Spleen (tissue), 11 donors: ENCODE measurements around the gene PHYH. TPM values are rescaled to one million over a fixed set of nuclear protein-coding genes. Genes with fewer than 3 reads are reported as not detected.

Source experiments
- DNase-seq: peaks from one replicate; pipeline ENCODE4 v3.0.0-alpha.2; 2020
- H3K27ac ChIP-seq, 8 donors: fragments of 200-600 bp; sonication (generic) in 7 of 8; 1 replicate in 4 of 8; 2 replicates in 4 of 8; pipeline versions ENCODE4 v1.5.0 to v1.8.0; 2016 to 2021; ENCODE audit warnings: inconsistent platforms in 4 of 8, mild to moderate bottlenecking in 4 of 8, moderate library complexity in 1 of 8
- H3K27me3 ChIP-seq, 7 donors: fragments of 200-600 bp; sonication (generic) in 6 of 7; replicated peaks in 1 of 7; 1 replicate in 4 of 7; 2 replicates in 3 of 7; pipeline versions ENCODE4 v1.5.0 to v1.8.0; 2016 to 2021; ENCODE audit warnings: inconsistent platforms in 3 of 7, mild to moderate bottlenecking in 1 of 7
- H3K36me3 ChIP-seq, 6 donors: fragments of 200-600 bp; sonication (generic) in 5 of 6; 1 replicate in 4 of 6; 2 replicates in 2 of 6; pipeline versions ENCODE4 v1.5.0 to v1.8.0; 2016 to 2021; ENCODE audit warnings: inconsistent platforms in 2 of 6
- H3K4me1 ChIP-seq, 6 donors: fragments of 200-600 bp; sonication (generic) in 5 of 6; 1 replicate in 3 of 6; 2 replicates in 3 of 6; pipeline versions ENCODE4 v1.5.0 to v1.8.0; 2016 to 2021; ENCODE audit warnings: inconsistent platforms in 3 of 6
- H3K4me3 ChIP-seq, 8 donors: fragments of 200-600 bp; sonication (generic) in 7 of 8; 1 replicate in 4 of 8; 2 replicates in 4 of 8; pipeline versions ENCODE4 v1.5.0 to v1.8.0; 2016 to 2021; ENCODE audit warnings: inconsistent platforms in 4 of 8, mild to moderate bottlenecking in 4 of 8, moderate library complexity in 2 of 8
- H3K9me3 ChIP-seq, 8 donors: fragments of 200-600 bp; sonication (generic) in 7 of 8; 1 replicate in 4 of 8; 2 replicates in 4 of 8; pipeline versions ENCODE4 v1.5.0 to v1.8.0; 2016 to 2021; ENCODE audit warnings: inconsistent platforms in 4 of 8
- CTCF ChIP-seq, 11 experiments: fragments of 200-600 bp in 7 of 11; fragments of 450-650 bp in 4 of 11; sonication (generic) in 4 of 11; IDR thresholded peaks in 8 of 11; conservative IDR thresholded peaks in 3 of 11; 1 replicate in 7 of 11; 2 replicates in 4 of 11; pipeline versions ENCODE4 v1.4.0 to v1.8.0; 2016 to 2021; ENCODE audit warnings: antibody characterized with exemption in 11 of 11, inconsistent platforms in 4 of 11, mild to moderate bottlenecking in 1 of 11
- POLR2A ChIP-seq, 3 donors: fragments of 450-650 bp; IDR thresholded peaks; one replicate each; pipeline ENCODE4 v1.5.1; 2017; ENCODE audit warnings: antibody characterized with exemption in 3 of 3, mild to moderate bottlenecking in 1 of 3
- POLR2AphosphoS5 ChIP-seq, 3 donors: sonication (generic); formaldehyde crosslinking; IDR thresholded peaks; one replicate each; pipeline ENCODE4 v1.5.1; 2017; ENCODE audit warnings: antibody characterized with exemption in 3 of 3
- WGBS, 5 donors: extraction: QIAGEN DNeasy Blood & Tissue Kit in 3 of 5; methylation state at CpG; one replicate each; pipeline versions ENCODE4 v1.1.5 to v1.1.7; 2013 to 2018; 5-methylcytosine and 5-hydroxymethylcytosine counted together
- intact Hi-C: fragments of 100-400 bp; cut with DNase I; formaldehyde crosslinking; loops from one replicate; pipeline ENCODE4 v1.15.0; 2023; ENCODE audit warnings: low total_unique reads
- polyA plus RNA-seq, 3 donors: library from polyadenylated mRNA; stranded (reverse); fragments of 200-250 nt; gene quantifications; one replicate each; pipeline ENCODE4 v1.2.1, GENCODE V29; 2013
- total RNA-seq, 7 donors: library from RNA; depleted of rRNA in 3 of 7; stranded (reverse); fragments of >200 nt in 3 of 7; fragmentation: NEBNext Ultra II Directional in 4 of 7; extraction: Animal tissue kit (Norgen Biotek cat#: 25700) in 4 of 7; gene quantifications; one replicate each; pipeline versions ENCODE4 v1.1.0 to v1.2.1, GENCODE V29; 2016 to 2021
- donor health status: healthy with polysubstance abuse.
- donor health status: DM: no; HTN: no; CAD: no; lungs with moderate emphysema.
- donor health status: DM: no; HTN: no; CAD: no.
- donor health status: Bipolar disorder and iron deficiency.
- donor health status: healthy.
- donor health status: DM: no; HTN: no; CAD: no.
- donor health status: DM: yes; HTN: yes; CAD: no.

PHYH gene
- total and polyA plus RNA-seq, 10 donors = 9.8 to 30.5 (median 13.6) TPM

- peaks cover 0 to 3% (median 0%) of the 10 kb centered on the region in 6 donors for H3K4me1 ChIP-seq
- no peak for DNase-seq
- no peaks in the 10 kb centered on the region for H3K27me3 ChIP-seq
- no peak for TF ChIP-seq POLR2A (IDR thresholded peaks at IDR 0.05)
- TF ChIP-seq CTCF (IDR thresholded peaks at IDR 0.05 in 8 of 11, conservative IDR thresholded peaks at IDR 0.05 in 3 of 11) = no peak
- TF ChIP-seq POLR2AphosphoS5 (IDR thresholded peaks at IDR 0.05) = no peak
- no peaks in the 10 kb centered on the region for H3K9me3 ChIP-seq
- no peak overlapping the region for H3K27ac ChIP-seq
- intact Hi-C loops = no loop called here
- peaks cover 0 to 31% (median 15%) of the 10 kb centered on the region in 6 donors for H3K36me3 ChIP-seq
- no peak overlapping the region for H3K4me3 ChIP-seq
Observed at GRCh38 chr10:13315361-13315760, 15.5 kb upstream of the PHYH start.

DNA sequence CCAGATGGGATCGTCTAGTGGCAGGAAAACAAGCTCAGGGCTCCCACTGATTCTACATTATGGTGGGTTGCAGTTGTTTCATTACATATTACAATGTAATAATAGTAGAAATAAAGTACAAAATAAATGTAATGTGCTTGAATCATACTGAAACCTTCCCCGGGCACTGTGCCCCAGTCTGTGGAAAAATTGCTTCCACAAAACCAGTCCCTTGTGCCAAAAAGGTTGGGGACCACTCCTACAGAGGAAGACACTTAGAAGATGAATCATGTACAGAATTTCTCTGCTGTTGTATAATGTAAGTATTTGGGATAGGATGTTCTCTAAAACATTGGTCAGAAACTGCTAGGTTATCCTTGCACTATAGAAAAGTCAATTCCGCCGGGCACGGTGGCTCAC is 11.3 kb upstream of the PHYH start:
- no peak for TF ChIP-seq POLR2A (IDR thresholded peaks at IDR 0.05)
- intact Hi-C loops = no loop called here

DNA sequence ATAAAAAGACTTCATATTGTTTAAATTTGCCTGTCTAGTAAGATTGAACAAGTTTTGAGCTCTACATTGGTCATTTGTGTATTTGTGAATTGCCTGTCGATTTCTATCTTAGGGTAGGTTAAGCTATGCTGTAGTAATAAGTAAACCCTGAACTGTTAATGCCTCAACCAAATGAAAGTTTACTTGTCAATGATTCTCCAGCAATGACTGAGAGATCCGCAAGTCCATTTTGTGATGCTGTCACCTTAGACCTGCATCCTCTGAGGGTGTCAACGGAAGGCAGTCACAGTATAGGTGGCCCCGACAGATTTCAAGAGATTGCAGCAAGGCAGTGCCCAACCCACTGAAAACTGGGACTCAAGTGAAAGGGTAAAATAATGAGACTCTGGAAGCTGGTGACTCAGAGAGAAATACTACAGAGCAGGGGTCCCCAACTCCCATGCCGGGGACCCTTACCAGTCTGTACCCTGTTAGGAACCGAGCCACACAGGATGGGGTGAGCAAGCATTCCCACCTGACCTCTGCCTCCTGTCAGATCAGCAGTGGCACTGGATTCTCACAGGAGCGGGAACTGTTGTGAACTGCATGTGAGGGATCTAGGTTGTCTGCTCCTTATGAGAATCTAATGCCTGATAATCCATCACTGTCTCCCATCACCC is 10.8 kb upstream of the PHYH start:
- DNase-seq = no peak
- Histone ChIP-seq H3K4me1 (no peaks in the 10 kb centered on the region), H3K36me3 (peaks cover 0 to 4% (median 0%) of the 10 kb centered on the region in 6 donors), H3K27me3 (no peaks in the 10 kb centered on the region), H3K4me3 (no peak overlapping the region), H3K9me3 (no peaks in the 10 kb centered on the region), H3K27ac (no peak overlapping the region)
- TF ChIP-seq POLR2A (IDR thresholded peaks at IDR 0.05) = no peak
- TF ChIP-seq CTCF (IDR thresholded peaks at IDR 0.05 in 8 of 11, conservative IDR thresholded peaks at IDR 0.05 in 3 of 11) = no peak
- TF ChIP-seq POLR2AphosphoS5 (IDR thresholded peaks at IDR 0.05) = no peak
- intact Hi-C loops = no loop called here
- 91 to 99% (median 95%) methylated on average over 7 of the region's 7 CpGs for WGBS, 5 donors

More for the DNA sequence above, 11.3 kb upstream of the PHYH start:
- no peak for DNase-seq
- Histone ChIP-seq H3K36me3 (peaks cover 0 to 4% (median 0%) of the 10 kb centered on the region in 6 donors), H3K27ac (no peak overlapping the region), H3K27me3 (no peaks in the 10 kb centered on the region), H3K4me3 (no peak overlapping the region), H3K4me1 (no peaks in the 10 kb centered on the region), H3K9me3 (no peaks in the 10 kb centered on the region)
- WGBS, 5 donors = 84 to 93% (median 89%) methylated on average over 5 of the region's 5 CpGs

DNA sequence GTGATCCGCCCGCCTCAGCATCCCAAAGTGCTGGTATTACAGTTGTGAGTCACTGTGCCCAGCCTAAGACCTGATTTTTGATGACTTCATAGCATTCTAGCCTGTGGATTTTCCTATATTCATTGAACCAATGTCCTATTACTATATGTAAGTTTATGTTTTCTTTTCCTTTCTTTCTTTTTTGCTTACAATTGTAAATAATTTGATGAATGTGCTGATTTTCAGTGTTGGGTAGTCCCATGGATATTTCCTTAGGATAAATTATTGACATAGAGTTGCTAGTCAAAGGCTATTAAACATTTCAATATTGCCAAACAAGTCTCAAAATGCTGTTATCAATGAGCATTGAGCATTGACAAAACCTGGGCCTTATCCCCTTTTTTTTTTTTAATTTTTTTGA is 9.9 kb upstream of the PHYH start:
- intact Hi-C loops = no loop called here
- H3K27ac ChIP-seq = no peak overlapping the region
- no peak overlapping the region for H3K4me3 ChIP-seq
- no peaks in the 10 kb centered on the region for H3K27me3 ChIP-seq
- no peak for DNase-seq
- H3K4me1 ChIP-seq = no peaks in the 10 kb centered on the region
- 82 to 98% (median 94%) methylated on average over 2 of the region's 2 CpGs for WGBS, 5 donors
- H3K9me3 ChIP-seq = no peaks in the 10 kb centered on the region
- peaks cover 0 to 4% (median 0%) of the 10 kb centered on the region in 6 donors for H3K36me3 ChIP-seq
- TF ChIP-seq POLR2A (IDR thresholded peaks at IDR 0.05) (no peak), CTCF (IDR thresholded peaks at IDR 0.05 in 8 of 11, conservative IDR thresholded peaks at IDR 0.05 in 3 of 11) (no peak), POLR2AphosphoS5 (IDR thresholded peaks at IDR 0.05) (no peak)
